Measurements from ENCODE around the gene DDX41.

DNA sequence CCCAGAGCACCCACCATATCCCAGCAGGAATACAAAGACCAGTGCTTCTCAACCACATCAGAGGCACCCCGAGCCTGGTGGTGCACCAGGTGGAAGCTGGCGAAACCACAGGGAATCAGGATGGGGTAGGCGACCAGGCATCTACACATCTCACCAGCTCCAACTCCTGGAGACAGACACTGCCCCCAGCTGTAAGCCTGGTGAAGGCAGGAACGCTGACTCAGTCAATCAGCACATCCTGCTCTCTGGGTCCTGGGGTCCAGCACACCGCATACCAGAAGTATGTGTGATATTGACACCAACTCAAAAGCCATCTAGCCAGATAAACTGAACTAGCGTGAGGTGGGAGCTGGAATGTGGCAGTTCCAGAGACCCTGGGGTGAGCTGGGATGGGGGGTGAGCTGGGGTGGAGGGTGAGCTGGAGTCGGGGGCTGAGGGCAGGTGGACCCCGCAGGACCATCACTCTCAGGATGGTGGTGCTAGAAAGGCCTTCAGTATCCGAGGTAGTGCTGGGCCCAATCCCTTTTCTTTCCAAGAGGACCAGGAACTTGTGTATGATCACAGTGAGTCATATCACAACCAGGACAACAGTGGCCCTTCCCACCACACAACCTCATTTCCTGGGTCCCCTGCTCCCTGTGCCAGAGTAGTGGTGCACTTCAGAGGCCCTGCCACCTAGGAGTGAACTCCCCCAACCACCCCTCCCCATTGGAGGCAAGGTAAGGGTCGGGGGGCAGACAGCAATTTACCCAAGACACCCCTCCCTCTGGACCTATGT lies 45.8 kb downstream of the DDX41 start:
- TF ChIP-seq, protein P1, sequence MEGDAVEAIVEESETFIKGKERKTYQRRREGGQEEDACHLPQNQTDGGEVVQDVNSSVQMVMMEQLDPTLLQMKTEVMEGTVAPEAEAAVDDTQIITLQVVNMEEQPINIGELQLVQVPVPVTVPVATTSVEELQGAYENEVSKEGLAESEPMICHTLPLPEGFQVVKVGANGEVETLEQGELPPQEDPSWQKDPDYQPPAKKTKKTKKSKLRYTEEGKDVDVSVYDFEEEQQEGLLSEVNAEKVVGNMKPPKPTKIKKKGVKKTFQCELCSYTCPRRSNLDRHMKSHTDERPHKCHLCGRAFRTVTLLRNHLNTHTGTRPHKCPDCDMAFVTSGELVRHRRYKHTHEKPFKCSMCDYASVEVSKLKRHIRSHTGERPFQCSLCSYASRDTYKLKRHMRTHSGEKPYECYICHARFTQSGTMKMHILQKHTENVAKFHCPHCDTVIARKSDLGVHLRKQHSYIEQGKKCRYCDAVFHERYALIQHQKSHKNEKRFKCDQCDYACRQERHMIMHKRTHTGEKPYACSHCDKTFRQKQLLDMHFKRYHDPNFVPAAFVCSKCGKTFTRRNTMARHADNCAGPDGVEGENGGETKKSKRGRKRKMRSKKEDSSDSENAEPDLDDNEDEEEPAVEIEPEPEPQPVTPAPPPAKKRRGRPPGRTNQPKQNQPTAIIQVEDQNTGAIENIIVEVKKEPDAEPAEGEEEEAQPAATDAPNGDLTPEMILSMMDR (IDR thresholded peaks at IDR 0.05), result no peak
- TF ChIP-seq POLR2A (IDR thresholded peaks at IDR 0.05), result no peak
- no peak for TF ChIP-seq EP300 (IDR thresholded peaks at IDR 0.05)
